Measurements from ENCODE around the gene CABLES2.

CABLES2 gene, protein sequence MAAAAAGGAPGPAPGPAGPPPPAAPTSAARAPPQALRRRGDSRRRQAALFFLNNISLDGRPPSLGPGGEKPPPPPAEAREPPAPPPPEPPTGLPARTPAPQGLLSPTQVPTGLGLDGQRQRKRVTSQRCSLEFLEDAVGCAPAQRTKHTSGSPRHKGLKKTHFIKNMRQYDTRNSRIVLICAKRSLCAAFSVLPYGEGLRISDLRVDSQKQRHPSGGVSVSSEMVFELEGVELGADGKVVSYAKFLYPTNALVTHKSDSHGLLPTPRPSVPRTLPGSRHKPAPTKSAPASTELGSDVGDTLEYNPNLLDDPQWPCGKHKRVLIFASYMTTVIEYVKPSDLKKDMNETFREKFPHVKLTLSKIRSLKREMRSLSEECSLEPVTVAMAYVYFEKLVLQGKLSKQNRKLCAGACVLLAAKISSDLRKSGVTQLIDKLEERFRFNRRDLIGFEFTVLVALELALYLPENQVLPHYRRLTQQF

DNA sequence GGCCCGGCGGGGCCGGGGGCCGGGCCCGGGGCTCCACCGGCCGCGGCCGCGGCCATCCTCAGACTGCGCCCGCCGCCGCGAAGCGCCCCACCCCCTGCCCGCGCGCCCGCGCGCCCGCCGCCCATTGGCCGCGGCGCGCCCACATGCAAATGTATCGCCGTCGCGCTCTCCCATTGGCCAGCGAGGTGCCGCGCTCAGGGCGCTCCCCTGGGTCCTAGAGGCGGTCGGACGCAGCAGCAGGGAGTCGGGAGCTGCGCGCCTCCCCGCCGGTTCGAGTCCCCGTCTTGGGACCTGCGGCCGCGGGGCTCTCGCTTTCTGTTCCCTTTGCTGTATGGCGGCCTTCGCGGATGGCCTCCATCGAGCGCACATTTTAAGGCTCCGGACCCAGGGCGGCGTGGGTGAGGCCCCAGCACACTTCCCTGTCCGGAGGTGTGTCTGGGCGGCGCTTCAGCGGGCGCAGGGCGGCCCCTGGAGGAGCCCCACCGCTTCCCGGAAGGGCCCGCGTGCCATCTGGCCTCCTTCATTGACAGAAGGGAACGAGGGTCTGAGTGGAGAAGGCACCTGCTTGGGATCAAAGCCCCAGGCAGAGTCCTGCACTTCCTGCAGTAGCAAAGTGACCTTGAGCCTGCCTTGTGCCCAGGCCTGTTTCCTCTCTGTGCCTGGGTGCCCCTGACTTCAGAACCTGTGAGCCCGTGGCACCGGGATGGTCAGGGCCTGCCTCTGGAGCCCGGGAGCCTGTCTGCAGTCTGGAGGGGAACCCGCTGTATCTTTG lies at the start of gene CABLES2:
TSS of gene CABLES2 (minus strand) at position 65 of the 772 bp plus-strand sequence. CDS start at position 56, 9 bp downstream.
- peak; percentile 73 for DNase-seq

DNA sequence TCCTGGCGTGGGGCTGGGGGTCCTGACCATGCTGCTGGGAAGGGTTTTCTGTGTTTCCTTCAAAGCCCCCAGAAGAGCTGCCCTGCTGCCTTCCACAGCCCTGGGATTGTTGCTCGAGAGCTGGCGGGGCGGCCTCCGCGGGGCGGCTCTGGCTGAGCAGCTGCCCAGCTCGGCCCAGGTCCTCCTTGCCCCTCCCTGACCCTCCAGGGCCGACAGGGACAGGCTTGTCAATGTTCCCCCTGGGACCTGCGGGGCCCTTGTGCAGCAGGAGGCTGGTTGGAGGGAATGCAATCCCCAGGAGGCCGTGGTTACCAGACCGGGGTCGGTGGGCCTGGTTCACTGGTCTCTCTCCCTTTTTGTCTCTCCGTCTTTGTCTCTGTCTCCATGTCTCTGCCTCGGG lies 48.8 kb upstream of the CABLES2 start:
- no peak for DNase-seq

DNA sequence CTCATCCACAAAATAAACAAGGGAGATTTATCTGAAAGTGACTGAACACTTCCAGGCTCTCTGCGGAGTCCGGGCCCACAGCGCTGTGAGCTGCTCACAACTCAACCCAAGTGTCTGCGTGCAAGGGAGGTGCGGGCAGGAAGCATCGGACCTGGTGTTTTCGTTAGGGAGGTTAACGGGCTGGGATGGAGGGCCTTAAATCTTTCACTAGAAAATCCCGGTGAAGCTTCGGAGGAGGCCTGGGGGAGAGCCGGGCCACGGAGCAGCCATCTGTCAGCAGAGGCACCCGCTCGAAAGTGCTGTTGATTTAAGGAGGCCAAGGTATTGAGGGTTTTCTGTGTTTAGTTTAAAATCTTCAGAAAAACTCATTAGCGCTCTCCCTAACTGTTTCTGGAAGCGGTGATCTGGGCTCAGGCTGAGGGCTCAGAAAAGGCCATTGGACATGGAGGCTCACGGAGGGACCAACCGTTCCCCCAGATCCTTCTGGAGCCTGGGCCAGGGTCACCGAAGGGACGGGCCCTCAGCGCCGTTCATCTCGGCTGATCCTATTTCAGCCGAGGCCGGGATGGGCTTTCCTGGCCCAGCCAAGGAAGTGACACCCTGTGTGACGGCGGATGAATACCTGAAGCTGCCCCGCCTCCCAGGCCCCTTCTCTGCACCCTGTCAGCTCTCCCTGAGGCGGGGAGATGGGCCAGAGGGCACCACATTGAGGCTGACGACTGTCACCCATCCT lies 48.0 kb upstream of the CABLES2 start:
- no peak for DNase-seq

DNA sequence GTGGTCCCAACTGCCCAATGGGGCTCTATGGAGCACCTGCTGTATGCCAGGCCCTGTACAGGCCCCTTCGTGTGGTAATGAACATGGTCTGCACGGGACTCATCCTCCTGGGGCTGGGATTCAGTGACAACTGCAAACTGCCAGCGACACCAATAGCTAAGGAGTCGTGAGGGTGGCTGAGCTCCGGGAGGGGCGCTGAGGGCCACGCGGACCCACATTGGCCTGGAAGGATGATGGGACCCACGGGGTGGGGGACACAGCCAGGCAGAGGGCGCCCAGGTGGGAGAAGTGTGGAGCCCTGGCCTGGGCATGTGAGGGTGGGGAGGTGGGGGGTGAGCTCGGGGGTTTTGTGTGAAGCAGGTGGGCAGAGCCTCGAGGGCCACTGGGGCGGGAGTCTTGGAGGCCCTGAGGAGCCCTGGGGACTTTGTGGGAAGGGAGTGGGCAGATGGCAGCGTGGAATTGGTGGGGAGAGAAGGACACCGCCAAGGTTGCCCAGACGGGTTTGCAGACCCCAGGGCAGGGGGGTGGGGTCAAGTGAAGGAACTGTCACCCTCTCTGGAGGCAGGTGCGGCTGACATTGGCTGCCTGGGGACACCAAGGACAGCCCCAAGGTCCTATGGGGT lies 46.2 kb upstream of the CABLES2 start:
- no peak for DNase-seq

DNA sequence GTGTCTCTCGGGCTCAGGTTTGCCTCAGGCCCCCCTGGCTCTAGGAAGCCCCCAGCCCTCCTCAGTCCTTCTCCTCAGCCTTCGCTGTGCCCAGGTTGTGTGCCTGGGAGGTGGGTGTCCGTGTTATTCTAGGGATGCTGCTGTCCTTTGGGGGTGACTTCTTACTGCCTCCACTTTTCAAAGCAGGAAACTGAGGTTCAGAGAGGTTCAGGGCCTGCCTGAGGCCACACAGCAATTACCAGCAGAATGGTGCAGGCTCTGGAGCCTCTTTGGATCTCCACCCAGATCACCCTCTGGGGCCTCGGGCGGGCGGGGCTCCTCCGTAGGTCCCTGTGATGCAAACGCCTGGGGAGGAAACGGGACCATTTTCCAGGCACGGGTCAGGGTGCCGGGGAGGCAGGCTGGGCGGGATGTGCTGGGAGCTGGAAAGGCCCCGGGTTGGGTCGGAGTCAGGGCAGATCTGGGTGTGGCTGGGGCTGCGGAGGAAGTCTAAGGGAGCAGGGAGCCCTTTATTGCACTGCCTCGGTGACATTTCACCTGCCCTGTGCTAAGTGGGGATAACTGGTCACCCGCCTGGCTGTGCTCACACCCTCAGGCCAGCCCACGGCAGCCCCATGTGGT lies 45.5 kb upstream of the CABLES2 start:
- no peak for DNase-seq

DNA sequence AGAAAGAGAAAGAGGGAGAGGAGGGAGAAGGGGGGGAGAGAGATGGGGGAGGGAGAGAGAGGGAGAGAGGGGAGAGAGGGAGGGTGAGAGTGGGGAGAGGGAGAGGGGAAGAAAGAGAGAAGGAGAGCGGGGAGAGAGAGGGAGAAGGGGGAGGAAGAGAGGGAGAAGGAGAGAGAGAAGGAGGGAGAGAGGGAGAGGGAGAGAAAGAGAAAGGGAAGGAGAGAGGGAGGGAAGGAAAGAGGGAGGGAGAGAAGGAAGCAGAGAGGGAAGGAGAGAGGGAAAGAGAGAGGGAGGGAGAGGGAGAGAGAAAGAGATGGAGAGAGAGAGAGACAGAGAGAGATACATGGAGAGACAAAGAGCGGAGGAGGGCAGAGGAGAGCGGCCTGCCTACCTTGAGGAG lies 44.9 kb upstream of the CABLES2 start:
- no peak for DNase-seq

DNA sequence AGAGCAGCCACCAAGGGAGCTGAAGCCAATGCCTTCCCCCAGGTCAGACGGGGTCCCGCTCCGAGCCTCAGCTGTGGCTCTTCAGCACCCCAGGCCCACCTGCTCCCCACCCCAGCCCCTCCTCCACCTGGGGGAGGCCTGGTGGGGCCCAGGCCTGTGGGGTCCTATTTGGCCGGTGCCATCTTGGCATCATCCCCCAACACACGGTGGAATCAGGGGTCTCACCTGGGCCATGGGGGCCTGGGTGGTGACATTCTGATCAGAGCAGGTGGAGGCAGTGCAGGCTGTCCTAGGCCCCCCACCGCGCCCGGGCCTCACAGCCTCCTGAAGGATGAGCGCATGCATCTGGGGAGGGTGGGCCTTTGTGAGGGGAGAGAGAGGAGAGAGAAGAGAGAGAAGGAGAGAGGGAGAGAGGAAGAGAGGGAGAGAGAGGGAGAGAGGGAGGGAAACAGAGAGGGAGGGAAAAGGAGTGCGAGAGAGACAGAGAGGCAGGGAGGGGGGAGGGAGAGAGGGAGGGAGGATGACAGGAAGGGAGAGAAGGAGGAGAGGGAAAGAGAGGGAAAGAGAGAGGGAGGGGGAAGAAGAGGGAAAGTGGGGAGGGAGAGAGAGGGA lies 44.2 kb upstream of the CABLES2 start:
- DNase-seq = no peak

DNA sequence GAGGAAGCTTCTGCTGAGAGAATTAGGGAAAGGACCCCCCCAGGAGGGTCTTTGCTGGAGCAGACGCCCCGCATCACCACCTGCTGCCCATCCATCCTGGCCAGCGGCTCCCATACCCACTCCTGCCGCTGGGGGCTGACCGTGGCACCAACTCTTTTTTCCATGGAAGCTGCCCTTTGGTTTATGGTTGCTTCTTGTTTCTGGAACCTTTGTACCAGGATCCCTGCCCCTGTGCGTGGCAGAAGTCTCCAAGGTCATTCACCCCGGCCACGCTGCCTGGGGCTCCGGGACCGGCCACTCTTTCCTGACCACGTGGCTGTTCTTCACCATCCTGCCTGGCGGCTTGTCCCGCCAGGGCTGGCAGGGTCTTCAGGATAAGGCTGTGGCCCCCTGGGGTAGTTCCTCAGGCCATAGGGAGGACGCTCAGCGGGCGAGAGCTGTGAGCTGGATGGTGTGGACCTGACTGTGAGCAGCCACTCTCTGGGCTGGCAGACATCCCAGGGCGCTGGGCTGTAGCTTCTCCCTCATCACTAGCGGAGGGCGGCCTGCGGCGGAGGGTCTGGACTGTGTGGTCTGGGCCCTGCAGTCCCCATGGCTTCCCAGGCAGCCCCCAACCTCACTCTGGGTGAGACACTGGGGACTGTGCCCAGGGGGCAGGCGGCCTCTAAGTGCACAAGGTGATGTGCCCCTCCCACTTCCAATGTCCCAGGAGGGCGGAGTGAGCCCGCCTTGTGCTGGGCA lies 43.0 kb upstream of the CABLES2 start:
- DNase-seq = no peak

DNA sequence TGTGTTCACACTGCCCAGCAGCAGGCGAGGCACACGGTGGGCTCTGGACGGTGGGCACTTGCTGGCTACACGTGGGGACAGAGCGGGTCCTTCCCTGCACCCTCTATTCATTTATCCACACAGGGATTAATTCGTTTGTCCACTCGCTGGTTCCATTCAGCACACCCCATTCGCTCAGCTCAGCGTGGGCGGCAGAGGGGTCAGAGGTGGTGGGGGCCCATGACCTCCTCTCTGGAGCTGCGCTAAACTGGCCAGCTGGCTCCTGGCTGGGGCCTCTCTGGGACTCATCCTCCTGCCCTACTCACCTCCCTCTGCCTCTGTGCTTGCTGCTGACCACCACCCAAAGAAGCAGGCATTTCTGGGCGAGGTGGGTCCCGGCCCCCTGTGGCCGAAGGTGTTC lies 41.7 kb upstream of the CABLES2 start:
- DNase-seq = no peak

DNA sequence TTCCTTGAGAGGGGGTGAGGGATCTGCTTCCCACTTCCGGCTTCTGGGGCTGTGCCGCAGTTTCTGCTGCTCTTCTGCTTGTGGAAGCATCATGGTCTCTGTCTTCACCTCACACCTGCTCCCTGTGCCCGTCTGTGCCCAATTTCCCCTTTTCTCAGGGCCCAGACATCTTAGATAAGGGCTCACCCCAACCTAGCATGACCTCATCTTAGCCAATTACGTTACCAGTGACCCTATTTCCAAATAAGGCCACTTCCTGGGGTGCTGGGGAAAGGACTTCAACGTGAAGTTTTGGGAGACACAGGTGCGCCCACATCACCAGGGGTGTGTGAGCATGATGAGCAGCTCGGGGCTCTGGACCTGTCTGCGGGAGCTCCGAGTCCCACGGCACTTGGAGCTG lies 41.0 kb upstream of the CABLES2 start:
- DNase-seq = no peak

DNA sequence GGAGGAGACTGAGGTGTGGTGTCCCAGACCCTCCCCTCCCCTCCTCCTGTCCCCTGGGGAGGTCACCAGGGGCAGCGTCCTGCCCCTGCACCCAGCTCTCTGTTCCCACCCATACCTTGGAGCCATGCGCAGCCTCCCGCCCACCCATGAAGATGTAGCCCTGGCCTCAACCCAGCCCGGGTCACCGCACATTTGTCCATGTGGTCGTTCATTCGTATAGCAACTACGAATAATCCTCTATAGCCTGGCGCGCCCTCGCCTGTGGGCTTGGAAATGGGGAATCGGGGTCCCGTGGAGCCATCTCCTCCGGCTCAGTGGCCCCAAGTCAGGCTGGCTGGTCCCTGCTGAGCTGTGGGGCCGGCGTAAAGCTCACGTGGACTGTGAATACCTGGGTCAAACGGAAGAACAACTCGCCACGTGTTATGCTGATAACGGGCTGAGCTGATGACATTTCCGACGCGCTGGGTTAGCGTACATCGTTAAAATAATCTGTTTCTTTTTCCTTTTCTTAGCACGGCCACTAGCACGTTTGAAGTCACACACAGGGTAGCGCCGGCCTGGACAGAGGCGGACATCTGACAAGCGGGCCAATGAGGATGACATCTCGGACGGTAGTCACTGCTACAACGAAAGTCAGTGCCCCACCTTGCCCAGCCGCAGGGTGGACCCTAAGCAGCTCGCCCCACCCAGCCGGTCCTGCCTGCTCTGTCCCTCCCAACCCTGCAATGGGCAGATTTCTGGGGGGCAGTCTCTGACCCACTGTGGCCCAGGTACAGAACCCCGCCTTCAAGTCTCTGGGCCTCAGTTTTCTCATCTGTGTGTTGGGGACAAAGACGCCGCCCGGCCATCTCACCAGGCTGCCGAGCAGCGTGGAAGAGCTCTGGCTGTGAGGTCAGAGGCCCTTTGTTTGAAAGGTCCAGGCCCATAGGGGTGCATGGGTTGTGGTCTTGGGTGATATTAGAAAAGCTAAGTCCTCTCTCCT lies 40.1 kb upstream of the CABLES2 start:
- DNase-seq = no peak

DNA sequence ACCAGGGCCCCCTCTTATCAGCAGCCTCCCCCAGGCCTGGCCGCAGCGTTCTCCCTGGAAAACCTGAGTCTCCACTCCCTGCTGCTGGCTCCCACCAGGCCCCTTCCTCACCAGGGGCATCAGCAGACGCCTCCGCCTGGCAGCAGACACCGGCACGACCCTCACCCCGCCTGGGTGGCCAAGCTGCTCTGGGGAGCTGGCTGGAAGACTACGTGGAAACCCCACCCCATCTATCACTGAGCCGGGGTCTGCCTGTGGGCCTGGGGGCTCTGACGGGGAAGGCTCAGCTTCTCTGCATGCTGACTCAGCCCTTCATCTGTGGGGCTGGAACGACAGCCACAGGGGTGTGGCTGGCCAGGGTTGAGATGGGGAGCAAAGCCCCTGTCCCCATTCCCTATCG lies 39.4 kb upstream of the CABLES2 start:
- no peak for DNase-seq

DNA sequence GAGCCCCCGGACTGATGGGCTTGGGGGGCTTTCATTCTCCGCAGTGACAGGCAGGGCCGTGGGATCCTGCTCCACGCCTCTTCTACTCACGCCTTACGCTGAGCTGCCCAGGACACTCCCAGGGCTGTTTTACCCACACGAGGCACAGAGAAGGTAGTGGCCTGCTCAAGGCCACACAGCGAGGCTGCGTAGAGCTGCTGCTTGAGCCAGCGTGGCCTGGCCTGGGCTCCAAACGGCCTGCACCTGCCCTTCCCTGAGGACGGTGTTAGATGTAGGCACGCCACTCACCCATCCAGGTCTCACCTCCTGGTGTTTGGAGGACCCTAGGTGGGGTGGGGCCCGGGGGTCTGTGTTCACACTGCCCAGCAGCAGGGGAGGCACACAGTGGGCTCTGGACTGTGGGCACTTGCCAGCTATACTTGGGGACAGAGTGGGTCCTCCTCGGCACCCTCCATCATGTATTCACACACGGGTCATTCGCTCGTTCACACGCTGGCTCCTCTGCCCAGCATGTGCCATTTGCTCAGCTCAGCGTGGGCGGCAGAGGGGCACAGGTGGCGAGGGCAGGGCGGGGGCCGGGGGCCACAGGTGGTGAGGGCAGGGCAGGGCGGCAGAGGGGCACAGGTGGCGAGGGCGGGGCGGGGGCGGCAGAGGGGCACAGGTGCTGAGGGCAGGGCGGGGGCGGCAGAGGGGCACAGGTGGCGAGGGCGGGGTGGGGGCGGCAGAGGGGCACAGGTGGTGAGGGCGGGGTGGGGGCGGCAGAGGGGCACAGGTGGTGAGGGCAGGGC lies 38.7 kb upstream of the CABLES2 start:
- no peak for DNase-seq

DNA sequence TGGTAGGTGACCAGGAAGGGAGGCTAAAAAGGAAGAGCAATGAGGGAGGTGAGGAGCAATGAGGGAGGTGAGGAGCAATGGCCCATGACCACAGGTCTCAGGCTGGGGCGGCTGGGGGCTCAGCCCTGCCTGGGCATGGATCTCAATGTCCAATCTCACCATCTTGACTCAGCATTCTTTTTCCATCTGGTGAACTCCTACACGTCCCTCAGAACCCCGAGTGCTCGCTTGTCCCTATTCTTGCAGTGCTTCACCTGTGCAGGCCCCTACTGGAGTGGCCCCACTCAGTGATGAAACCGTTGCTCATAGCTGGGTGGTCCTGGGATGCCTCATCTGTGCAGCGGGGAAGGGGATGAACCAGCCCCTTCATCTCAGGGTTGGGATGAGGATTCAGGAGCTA lies 37.2 kb upstream of the CABLES2 start:
- DNase-seq = no peak

DNA sequence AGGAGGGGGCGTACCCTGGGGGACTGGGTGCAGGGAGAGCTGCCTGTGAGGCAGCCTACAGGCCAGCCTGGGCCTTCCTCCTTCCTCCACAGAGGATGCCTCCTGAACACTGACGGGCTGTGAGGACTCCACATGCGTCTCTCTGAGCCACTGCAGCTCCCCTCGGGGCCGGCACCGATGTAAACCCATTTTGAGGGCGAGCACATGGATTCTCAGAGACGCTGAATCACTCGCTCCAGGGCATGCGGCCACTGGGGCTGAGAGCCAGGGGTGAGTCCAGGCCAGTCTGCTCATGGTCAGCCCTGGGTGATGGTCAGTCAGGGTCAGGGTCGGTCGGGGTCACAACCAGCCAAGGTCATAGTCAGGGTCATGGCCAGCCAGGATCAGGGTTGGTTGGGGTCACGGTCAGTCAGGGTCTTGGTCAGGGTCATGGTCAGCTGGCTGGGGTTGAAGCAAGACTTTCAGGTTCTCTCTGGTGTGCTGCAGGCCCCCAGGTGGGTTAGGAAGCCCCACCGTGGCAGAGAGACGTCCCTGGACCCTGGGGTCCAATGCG lies 35.0 kb upstream of the CABLES2 start:
- no peak for DNase-seq

DNA sequence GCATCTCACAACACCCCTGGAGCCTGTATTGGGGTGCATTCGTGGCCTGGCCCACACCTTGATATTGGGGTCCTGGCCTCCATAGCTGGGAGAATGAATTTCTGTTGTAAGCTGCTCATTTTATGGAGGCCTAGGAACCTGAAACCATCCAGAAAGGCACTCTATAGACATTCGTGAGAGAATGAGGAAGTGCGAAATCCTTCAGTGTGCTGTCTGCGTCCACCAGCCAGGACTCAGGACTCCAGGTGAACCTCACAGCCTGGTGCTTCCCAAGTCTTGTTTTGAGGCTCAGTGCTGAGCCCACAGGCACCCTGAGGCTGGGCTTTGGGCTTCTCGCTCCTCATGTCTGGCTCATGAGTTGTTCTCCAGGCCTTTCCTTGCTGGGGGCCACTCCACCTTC lies 32.1 kb upstream of the CABLES2 start:
- no peak for DNase-seq

DNA sequence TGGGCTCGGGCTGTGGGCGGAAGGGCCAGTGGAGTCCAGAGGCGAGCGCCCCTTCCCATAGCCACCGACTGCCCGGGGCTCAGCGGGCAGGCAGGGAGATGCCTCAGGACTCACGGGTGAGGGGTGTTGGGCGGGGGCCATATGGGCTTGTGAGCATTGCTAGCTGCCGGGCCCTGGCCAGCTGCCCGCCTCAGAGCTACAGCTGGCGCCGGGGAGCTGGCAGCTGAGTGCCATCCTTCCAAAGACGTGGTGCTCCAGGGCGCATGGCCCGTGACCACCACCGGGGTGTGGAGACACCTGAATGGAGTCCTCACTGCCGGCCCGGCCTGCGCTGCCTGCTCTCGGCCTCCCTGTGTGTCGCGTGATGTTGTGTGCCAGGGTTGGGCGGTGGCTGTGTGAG lies 30.8 kb upstream of the CABLES2 start:
- DNase-seq = peak; percentile 44

DNA sequence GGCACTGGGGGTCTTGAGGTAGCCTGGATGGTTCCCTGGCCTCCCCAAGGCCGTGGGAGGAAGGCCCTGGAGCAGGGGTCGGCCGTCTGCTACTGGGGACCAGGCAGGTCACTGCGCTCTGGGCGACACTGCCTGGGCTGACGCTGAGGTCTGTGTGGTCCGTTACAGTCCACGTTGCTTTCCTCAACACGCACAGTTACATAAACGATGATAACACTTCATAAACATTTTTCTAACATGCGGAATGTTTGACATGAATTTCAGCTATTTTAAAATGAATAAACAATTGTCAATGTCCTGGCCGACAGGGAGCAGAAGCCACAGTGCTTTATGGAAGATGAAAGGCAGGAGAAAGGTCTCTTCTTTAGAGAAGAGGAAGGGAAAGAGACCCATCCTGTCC lies 30.4 kb upstream of the CABLES2 start:
- no peak for DNase-seq

DNA sequence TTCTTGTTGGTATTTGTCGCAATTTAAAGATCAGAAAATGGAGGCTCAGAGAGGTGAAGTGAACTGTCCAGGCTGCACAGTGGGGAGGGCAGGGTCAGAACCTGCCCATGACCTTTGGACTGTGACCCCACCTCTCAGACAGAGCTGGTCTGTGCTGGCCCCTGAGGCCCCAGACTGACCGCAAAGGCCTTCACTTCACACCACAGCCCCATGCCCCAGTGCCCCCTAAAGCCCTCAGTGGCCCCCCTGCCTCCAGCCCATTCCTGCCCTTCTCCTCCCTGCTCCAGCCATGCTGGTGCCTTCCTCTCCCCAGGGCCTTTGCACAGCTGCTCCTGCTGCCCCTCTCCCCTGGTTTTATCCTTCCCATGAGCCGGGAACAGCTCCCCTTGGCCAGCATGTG lies 29.6 kb upstream of the CABLES2 start:
- no peak for DNase-seq

All from NCI-H446 treated with DMSO at 0.1 percent for 48 hours (cell line).